Uterus (tissue), 4 donors: ENCODE results near the gene SMNDC1. TPM values are rescaled to one million over a fixed set of nuclear protein-coding genes. Genes with fewer than 3 reads are reported as not detected.

Source experiments
- DNase-seq, 2 donors: peaks; one replicate each; pipeline ENCODE4 v3.0.0-alpha.2; 2019 to 2020
- H3K27ac ChIP-seq, 2 donors: fragments of 200-600 bp; sonication (generic); 1 replicate in 1 of 2; 2 replicates in 1 of 2; pipeline ENCODE4 v1.5.1; 2016 to 2018
- H3K27me3 ChIP-seq, 2 donors: fragments of 200-600 bp; sonication (generic); one replicate each; pipeline ENCODE4 v1.5.1; 2018 to 2019; ENCODE audit warnings: control low read depth in 1 of 2
- H3K36me3 ChIP-seq, 2 donors: fragments of 200-600 bp; sonication (generic); one replicate each; pipeline ENCODE4 v1.5.1; 2019; ENCODE audit warnings: control low read depth in 1 of 2
- H3K4me1 ChIP-seq, 2 donors: fragments of 200-600 bp; sonication (generic); one replicate each; pipeline ENCODE4 v1.5.1; 2018 to 2019; ENCODE audit warnings: control low read depth in 1 of 2
- H3K4me3 ChIP-seq, 2 donors: fragments of 200-600 bp; sonication (generic); 1 replicate in 1 of 2; 2 replicates in 1 of 2; pipeline ENCODE4 v1.5.1; 2018 to 2019; ENCODE audit warnings: mild to moderate bottlenecking in 1 of 2
- H3K9me3 ChIP-seq, 2 donors: fragments of 200-600 bp; sonication (generic); one replicate each; pipeline ENCODE4 v1.5.1; 2019; ENCODE audit warnings: control low read depth in 1 of 2
- POLR2A ChIP-seq, 2 donors: fragments of 450-650 bp; IDR thresholded peaks; one replicate each; pipeline ENCODE4 v1.6.1; 2016; ENCODE audit warnings: antibody characterized with exemption in 2 of 2, mild to moderate bottlenecking in 1 of 2, moderate library complexity in 1 of 2
- intact Hi-C: fragments of 100-400 bp; cut with DNase I; formaldehyde crosslinking; loops from one replicate; pipeline ENCODE4 v1.15.1; 2023; ENCODE audit warnings: low total_unique reads
- total RNA-seq, 4 donors: library from RNA; depleted of rRNA in 3 of 4; stranded (reverse); fragments of >200 nt in 3 of 4; gene quantifications; one replicate each; pipeline versions ENCODE4 v1.1.0 to v1.2.4, GENCODE V29; 2014 to 2023
- TF ChIP-seq, protein P1 (sequence below), 4 experiments: fragments of 200-600 bp in 2 of 4; fragments of 450-650 bp in 2 of 4; sonication (generic) in 2 of 4; IDR thresholded peaks; one replicate each; pipeline ENCODE4 v1.5.1; 2016 to 2019; ENCODE audit warnings: antibody characterized with exemption in 4 of 4, mild to moderate bottlenecking in 2 of 4, moderate library complexity in 1 of 4
- donor health status: DM: yes; HTN: yes; CAD: no.

SMNDC1 gene
- total RNA-seq, 4 donors from 2014 or later, result 14.6 to 41.2 (median 18.3) TPM

DNA sequence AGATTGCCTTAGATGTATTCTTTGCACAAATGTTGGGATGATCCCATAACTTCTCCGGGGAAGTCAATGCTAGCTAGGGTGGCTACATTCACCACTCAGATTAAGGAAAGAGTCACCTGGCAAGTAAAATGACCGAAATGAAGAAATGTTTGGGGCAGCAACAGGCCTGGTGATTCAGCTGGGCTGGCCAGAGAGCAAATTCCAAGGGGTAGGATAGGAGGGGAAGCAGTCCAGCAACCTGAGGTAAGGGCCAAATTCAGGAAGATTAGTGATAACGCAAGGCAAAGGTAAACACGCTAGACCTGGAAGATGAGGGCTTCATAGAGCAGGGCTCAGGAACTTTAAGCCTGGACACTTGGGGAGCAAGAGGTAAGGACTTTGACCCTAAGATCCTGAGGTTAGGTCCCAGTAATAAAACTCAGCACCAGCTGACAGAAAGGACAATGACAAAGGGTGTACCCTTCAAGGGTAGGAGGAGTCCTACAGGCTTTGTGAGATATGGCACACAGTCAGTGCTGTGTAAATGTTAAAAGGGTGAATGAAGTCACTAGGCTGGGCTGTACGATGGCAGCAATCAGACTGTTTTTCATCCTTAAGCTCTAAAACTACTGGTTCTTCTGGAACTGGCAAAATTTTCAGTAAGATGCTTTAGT lies 22.7 kb upstream of the SMNDC1 start:
- Histone ChIP-seq H3K9me3 (no peaks in the 10 kb centered on the region), H3K27me3 (no peaks in the 10 kb centered on the region), H3K36me3 (no peaks in the 10 kb centered on the region), H3K4me1 (no peaks in the 10 kb centered on the region), H3K4me3 (no peak overlapping the region), H3K27ac (no peak overlapping the region)
- DNase-seq, result no peak
- TF ChIP-seq, protein P1, sequence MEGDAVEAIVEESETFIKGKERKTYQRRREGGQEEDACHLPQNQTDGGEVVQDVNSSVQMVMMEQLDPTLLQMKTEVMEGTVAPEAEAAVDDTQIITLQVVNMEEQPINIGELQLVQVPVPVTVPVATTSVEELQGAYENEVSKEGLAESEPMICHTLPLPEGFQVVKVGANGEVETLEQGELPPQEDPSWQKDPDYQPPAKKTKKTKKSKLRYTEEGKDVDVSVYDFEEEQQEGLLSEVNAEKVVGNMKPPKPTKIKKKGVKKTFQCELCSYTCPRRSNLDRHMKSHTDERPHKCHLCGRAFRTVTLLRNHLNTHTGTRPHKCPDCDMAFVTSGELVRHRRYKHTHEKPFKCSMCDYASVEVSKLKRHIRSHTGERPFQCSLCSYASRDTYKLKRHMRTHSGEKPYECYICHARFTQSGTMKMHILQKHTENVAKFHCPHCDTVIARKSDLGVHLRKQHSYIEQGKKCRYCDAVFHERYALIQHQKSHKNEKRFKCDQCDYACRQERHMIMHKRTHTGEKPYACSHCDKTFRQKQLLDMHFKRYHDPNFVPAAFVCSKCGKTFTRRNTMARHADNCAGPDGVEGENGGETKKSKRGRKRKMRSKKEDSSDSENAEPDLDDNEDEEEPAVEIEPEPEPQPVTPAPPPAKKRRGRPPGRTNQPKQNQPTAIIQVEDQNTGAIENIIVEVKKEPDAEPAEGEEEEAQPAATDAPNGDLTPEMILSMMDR (IDR thresholded peaks at IDR 0.05), result no peak
- intact Hi-C loops, result no loop called here

DNA sequence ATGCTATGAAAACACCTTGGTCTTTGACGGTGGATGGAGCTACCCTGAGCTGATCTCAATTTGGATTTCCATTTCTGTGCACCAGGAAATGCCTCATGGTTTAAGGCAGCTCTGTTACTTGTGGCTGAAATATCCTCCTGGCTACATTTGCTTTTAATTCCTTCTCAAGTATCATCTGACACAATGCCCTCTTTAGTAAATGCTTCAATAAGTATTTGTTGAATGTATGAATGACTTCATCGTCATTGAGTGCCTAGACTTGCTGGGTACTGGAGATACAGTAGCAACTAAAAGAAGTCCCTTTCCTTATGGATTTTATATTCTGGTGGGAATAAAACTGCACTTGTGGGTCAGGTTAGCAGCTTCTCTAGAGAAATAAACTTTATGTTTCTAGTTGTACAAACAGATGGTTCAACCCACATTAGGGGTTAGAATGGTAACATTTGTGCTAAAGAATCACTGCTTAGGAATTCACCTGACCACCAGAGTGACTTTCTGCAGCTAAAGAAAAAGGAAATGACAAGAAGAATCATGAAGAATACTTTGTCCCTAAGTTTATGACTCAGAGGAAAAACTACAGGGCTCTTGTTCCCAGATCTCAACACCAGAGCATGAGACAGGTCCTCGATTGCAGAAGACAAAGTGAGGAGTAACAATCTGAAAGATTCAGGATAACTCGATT lies 21.8 kb upstream of the SMNDC1 start:
- no peak for DNase-seq
- Histone ChIP-seq H3K36me3 (no peaks in the 10 kb centered on the region), H3K27ac (no peak overlapping the region), H3K27me3 (no peaks in the 10 kb centered on the region), H3K9me3 (no peaks in the 10 kb centered on the region), H3K4me1 (no peaks in the 10 kb centered on the region), H3K4me3 (no peak overlapping the region)
- TF ChIP-seq, protein P1 (IDR thresholded peaks at IDR 0.05), result no peak
- no peak for TF ChIP-seq POLR2A (IDR thresholded peaks at IDR 0.05)
- intact Hi-C loops, result no loop called here

DNA sequence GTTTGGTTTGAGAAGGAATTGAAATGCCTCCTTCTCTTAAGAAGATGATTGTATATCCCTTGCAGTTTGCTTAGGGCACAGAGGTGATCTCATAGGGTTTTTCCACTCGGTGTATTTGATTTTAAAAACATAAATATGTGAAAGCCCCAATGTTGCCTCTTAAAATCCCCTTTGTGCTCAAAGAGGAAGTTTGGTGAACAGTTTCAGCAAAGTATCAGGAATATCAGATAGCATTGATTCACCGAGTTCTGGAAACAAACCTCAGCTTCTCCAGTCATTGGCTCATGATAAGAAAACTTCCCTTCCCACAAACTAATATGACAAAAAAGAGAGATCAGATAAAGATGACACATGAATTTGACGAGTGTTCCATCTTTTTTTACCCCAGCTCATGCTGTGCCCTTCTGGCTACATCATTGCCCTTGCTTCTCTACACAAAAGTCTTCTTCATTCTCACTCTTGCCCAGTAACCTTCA lies 20.1 kb upstream of the SMNDC1 start:
- Histone ChIP-seq H3K9me3 (no peaks in the 10 kb centered on the region), H3K27ac (no peak overlapping the region), H3K4me3 (no peak overlapping the region), H3K27me3 (no peaks in the 10 kb centered on the region), H3K36me3 (no peaks in the 10 kb centered on the region), H3K4me1 (no peaks in the 10 kb centered on the region)
- TF ChIP-seq, protein P1 (IDR thresholded peaks at IDR 0.05), result no peak
- no peak for TF ChIP-seq POLR2A (IDR thresholded peaks at IDR 0.05)
- DNase-seq, result no peak
- intact Hi-C loops, result no loop called here

DNA sequence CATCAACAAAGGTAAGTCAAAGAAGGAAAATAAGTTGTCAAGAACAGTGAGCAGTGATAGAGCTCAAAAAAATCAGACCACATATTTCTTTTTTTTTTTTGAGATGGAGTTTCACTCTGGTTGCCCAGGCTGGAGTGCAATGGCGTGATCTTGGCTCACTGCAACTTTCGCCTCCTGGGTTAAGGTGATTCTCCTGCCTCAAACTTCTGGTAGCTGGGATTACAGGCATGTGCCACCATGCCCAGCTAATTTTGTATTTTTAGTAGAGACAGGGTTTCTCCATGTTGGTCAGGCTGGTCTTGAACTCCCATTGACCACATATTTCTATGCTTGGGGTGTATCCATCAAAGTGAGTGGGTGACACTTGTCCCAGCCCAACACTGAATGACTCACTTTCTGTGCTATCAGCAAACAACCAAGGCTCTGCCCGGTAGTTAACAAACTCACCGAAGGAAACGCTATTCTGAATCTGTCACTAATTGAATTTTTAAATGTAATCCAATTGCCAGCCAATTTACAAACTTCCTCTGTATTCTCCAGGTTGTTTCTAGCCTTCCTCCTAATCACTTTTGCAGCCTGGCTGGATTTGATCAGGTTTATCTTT lies 19.6 kb upstream of the SMNDC1 start:
- no peaks in the 10 kb centered on the region for H3K4me1 ChIP-seq
- H3K36me3 ChIP-seq, result no peaks in the 10 kb centered on the region
- H3K9me3 ChIP-seq, result no peaks in the 10 kb centered on the region
- intact Hi-C loops, result no loop called here
- H3K4me3 ChIP-seq, result no peak overlapping the region
- TF ChIP-seq, protein P1 (IDR thresholded peaks at IDR 0.05), result no peak
- TF ChIP-seq POLR2A (IDR thresholded peaks at IDR 0.05), result no peak
- no peak for DNase-seq
- H3K27ac ChIP-seq, result no peak overlapping the region
- H3K27me3 ChIP-seq, result no peaks in the 10 kb centered on the region

DNA sequence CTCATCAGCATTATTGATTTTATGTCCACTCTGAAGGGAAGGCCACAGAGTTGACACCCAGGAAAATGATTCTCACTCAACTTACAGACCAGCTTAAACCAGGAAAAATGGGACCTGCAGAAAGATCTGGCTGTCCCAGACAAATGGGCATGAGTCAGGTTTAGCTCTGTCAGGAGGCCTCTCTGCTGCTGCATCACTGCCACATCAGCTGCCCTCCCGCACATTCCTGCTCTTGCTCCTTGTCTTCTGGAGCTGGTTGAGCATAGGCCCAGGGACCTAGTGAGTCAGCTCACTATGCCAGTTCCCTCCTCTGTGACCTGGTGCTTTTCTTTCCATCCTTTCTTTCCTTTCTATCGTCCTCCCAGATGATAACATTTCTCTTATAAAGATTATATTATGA lies 18.8 kb upstream of the SMNDC1 start:
- Histone ChIP-seq H3K4me3 (no peak overlapping the region), H3K9me3 (no peaks in the 10 kb centered on the region), H3K4me1 (no peaks in the 10 kb centered on the region), H3K27ac (no peak overlapping the region), H3K27me3 (no peaks in the 10 kb centered on the region), H3K36me3 (no peaks in the 10 kb centered on the region)
- TF ChIP-seq POLR2A (IDR thresholded peaks at IDR 0.05), result no peak
- TF ChIP-seq, protein P1 (IDR thresholded peaks at IDR 0.05), result no peak
- intact Hi-C loops, result no loop called here
- no peak for DNase-seq
